ENCODE measurements around the gene PAIP2.

The PAIP2 gene

GRCh38 chr5:139388198-139388821 lies 46.7 kb downstream of the PAIP2 start:
- H3K4me3 ChIP-seq (ENCODE audit: low read depth, low read length), result no peak overlapping the region
- DNase-seq (ENCODE audit: low read depth), result no peak

DNA sequence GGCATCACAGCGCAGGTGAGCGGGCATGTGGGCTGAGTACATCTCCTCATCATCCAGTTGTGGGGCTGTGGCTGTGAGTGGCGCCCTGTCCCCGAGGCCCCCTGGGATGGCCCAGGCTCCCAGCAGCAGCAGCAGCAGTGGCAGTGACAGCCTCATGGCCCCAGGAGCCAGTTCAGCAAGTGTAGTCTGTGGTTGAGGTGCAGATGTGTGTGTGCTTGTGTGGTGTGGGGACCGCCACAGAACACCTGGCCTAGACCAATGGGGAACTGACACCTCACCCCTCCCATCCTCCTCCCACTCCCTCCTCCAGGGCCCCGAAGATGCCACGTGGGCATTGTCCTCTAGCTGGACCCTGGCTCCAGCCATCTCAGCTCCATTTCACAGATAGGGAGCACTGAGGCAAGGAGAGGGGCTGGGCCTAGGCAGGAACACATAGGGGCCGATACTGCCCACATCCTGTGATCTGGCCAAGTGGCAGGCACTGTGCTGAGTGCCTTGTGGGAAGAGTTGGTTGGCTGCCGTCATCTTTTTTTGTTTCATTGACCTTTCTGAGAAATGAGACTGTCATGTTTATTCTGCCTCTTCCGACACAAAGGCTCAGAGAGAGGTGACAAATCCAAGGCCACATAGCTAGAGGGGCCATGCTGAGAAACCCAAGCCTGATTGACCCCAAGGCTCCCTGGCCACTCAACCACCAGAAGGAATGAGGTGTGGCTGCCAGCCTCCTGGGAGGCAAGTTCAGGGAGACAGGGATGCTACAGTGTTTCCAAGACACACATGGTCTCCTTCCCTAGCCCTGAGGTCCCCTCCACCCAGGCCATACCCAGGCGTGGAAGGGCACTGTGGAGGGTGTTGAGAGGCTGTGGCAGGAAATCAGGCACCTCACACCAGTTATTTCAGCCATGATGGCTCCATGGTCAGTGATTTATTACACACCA lies 48.3 kb downstream of the PAIP2 start, which contains the start of gene MZB1:
Gene MZB1 (minus strand): TSS at position 213 of the 938 bp plus-strand sequence. CDS start 57 bp downstream, at position 156.
- no peak for DNase-seq (ENCODE audit: low read depth)
- no peak within 1 kb of the TSS for H3K4me3 ChIP-seq (ENCODE audit: low read depth, low read length)

- DNase-seq (ENCODE audit: low read depth), result no peak
- no peak overlapping the region for H3K4me3 ChIP-seq (ENCODE audit: low read depth, low read length)
Observed at GRCh38 chr5:139390639-139391569, 49.2 kb downstream of the PAIP2 start.

GRCh38 chr5:139391570-139392323 lies 50.1 kb downstream of the PAIP2 start:
- no peak overlapping the region for H3K4me3 ChIP-seq (ENCODE audit: low read depth, low read length)
- DNase-seq (ENCODE audit: low read depth), result no peak

GRCh38 chr5:139392324-139392677 lies 50.6 kb downstream of the PAIP2 start:
- H3K4me3 ChIP-seq (ENCODE audit: low read depth, low read length), result no peak overlapping the region
- no peak for DNase-seq (ENCODE audit: low read depth)

DNA sequence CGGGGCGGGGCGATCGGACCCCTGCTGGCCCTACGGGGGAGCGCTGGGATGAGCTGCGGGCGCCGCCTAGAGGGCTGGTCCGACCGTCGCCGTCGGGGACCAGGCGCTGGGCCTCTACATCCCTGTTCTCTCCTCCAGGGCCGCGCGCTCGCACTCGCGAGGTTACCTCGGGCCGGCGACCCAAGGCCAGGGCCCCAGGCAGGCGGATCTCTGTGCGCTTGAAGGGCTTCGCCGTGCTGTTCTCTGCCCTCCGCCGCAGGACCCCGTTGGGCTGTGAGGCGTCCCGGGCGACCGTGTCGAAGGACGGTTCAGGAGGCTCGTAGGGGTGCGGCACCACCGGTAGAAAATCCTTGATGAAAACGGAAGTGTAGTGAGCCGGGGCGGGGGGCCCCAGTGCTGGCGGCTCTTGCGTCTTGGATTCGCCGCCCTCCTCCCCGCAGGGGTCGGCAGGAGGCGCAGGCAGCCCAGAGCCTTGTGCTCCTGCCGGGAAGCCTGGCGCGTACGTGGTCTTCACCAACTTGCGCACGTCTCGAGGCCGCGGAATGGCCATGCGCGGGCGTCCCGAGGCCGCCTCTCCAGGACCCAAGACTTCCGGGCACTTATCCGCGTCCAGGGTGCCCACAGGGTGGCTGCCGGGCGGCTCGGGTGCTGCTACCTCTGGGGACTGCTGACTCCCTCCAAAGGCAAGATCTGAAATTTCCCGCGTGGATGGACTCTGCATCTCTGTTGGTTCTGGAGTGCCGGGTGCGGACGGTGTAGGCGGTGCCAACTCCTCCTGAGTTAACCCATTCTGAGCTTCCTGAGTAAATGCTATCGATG lies 51.2 kb downstream of the PAIP2 start:
- no peak for DNase-seq (ENCODE audit: low read depth)
- peak overlapping the region; percentile 38 for H3K4me3 ChIP-seq (ENCODE audit: low read depth, low read length)

- DNase-seq (ENCODE audit: low read depth), result no peak
- peak overlapping the region; percentile 38 for H3K4me3 ChIP-seq (ENCODE audit: low read depth, low read length)
Observed at GRCh38 chr5:139393497-139394122, 52.0 kb downstream of the PAIP2 start.

DNA sequence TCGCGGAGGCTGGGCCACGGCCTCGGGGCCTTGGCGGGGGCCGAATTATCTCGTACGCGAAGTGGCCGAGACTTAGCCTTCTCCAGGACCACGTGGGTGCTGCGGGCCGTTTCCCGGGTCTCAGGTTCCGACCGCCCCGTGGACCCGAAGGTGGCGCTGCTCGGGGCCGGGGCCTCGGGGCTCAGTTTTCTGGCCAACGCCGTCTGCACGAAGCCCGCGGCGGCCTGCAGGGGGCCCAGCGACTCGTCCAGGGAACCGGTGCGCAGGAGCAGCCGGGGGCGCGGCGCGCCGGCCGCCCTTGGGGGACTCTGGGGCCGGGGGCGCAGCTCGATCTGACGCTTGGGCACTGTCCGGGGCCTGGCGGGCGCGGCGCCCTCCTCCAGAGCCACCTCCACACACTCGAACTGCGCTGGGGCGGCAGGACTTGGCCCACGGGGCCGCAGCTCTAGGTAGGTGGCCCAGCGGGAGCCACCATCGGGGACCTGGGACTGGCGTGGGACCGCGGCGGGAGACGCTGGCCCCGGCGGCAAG lies 52.5 kb downstream of the PAIP2 start:
- peak overlapping the region; percentile 38 for H3K4me3 ChIP-seq (ENCODE audit: low read depth, low read length)
- no peak for DNase-seq (ENCODE audit: low read depth)

DNA sequence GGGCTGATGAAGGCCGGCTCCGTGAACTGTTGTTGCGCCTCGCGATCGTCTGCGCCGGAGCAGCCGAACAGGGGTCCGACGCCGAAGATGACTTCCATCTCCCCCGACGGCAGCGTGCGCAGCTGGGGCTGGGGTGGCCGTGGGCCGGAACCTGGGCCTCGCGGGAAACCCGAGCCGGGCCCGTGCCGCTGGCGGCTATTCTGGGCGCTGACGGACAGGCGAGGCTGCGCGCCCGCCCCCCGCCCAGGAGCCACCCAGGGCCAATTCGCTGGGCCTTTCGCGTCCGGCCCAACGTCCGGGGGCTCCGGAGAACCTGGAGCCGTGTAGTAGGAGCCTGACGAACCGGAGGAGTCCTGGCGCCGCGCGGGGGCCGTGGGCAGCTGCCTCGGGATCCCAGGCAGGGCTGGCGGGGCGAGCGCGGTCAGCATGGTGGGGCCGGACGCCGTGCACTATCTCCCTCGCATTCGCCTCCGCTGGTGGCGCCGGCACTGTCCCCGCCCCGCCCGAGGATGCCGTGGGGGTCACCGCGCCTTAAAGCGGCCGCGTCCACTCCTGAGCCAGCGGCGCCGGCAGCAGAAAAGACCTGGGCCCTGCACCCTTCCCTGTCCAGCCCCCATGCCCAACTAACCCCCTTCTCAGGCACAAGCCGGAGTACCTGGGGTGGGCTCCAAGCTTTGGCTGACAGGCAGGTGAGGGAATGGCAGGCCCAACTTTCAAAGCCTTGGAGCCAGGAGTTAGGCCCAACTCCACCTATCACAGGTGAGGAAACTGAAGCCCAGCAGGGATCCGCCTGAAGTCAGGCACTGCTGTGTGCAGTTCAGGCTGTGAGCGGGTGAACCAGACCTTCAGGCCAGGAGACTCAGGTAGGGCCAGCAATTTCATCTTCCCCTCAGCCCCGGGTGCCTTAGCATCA lies 53.3 kb downstream of the PAIP2 start, which contains the start of gene PROB1:
Gene PROB1 (minus strand): TSS at position 451 of the 913 bp plus-strand sequence. CDS start 23 bp downstream, at position 428.
- peak within 1 kb of the TSS; percentile 38 for H3K4me3 ChIP-seq (ENCODE audit: low read depth, low read length)
- no peak for DNase-seq (ENCODE audit: low read depth)

DNA sequence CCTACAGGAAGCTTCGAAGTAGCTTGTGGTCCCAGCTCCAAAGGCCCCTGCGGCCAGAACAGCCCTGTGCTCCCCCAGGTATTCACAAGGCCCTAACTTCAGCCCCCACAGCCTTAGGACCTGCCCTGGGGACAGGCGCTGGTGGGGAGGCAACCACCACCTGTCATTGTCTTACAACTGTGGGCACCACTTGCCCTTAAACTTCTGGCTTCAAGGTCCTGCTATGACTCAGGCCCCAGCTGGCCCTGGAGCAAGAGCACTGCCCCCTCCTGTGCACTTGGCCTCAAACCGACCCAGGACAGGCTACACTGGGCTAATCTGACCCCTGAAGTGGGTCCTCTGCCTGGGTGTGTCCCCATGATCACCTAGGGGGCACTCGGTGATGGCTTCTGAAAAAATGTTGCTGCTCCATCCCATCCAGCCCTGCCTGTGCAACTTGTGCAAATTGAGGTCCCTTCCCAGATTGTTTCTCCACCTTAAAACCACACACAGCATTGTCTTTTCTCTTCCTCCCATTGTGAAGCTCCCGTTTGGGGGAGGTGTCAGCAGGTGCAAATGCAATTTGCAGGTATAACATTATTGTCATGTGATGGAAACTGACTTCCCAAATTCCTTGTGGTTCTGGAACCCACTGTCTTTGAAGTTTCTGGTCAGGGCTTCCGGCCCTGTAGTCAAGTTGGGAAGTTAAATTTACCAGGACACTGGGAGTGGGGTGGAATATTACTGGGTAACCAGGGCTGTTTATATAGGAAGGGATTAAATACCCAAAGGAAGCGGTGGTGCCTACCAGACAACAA lies 54.4 kb downstream of the PAIP2 start:
- DNase-seq (ENCODE audit: low read depth), result no peak
- no peak overlapping the region for H3K4me3 ChIP-seq (ENCODE audit: low read depth, low read length)

DNA sequence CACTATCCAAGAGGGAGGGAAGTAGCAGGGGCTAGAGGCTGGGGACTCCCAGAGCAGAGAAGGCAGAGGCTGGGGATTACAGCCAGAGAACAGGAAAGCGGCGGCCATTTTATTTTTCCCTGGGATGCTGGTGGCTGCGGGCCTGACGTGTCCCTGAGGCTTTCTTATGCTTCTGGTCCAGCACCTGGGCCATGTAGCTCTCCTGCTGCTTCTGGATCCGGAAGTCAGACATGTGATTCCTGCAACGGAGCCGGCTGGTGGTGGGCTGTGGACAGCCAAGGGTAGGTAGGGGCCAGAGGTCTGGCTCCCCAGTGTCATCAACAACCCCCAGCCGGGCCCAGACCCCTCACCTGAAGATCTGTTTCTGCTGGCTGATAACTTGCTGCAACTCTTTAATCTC lies 55.0 kb downstream of the PAIP2 start:
- DNase-seq (ENCODE audit: low read depth), result no peak

GRCh38 chr5:139397921-139398320 lies 56.3 kb downstream of the PAIP2 start:
- no peak for DNase-seq (ENCODE audit: low read depth)
- no peak overlapping the region for H3K4me3 ChIP-seq (ENCODE audit: low read depth, low read length)

More for the DNA sequence above, 55.0 kb downstream of the PAIP2 start:
- no peak overlapping the region for H3K4me3 ChIP-seq (ENCODE audit: low read depth, low read length)

- DNase-seq (ENCODE audit: low read depth), result no peak
- H3K4me3 ChIP-seq (ENCODE audit: low read depth, low read length), result no peak overlapping the region
Observed at GRCh38 chr5:139399501-139400121, 58.0 kb downstream of the PAIP2 start.

DNA sequence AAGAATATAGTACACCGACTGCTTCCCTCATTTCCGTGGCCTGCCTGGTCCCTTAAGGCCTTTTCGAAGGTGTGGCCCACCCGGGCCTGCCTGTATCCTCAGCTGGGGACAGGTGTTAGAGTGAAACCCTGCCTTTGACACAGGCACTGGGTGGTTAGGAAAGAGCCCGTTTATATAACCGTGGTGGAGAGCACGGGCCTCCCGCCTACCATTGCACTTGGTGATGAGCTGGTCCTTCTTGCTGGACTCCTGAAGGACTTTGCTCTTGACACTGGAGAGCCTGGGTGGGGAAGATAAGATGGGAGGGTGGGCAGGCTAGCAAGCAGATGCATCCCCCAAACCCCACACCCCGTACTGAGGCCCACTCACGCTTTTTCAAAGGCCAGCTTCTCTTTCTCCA lies 59.9 kb downstream of the PAIP2 start:
- DNase-seq (ENCODE audit: low read depth), result no peak
- H3K4me3 ChIP-seq (ENCODE audit: low read depth, low read length), result no peak overlapping the region

DNA sequence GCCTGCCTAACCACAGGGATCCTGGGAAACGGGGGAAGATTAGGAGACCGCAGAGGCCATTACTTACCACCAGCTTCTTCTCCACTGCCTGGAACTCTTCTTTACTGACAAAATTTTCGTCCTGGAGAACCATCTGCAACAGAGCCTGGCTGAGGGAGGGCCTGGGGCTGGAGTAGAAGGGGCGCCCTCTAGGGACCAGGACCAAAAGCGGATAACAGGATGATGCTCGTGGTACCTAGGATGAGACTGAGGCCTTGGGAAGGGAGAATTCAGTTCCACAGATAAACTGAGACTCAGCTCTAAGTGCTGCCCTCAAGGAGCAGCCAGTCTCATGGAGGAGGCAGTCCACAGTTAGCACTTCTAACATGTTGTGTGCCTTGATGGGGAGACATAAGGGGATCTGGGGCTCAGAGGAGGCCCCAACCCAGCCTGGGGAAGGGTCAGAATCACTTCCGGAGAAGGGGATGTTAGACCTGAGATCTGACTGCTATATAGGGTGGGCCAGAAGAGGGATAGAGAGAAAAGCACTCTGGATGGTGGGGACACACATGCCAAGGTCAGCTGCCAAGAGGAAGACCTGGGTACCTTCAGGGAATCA lies 61.0 kb downstream of the PAIP2 start:
- H3K4me3 ChIP-seq (ENCODE audit: low read depth, low read length), result no peak overlapping the region
- DNase-seq (ENCODE audit: low read depth), result no peak

All from skeletal muscle cell (primary cell).